Measurements from ENCODE around the gene CCNL2.

Gene CCNL2

DNA sequence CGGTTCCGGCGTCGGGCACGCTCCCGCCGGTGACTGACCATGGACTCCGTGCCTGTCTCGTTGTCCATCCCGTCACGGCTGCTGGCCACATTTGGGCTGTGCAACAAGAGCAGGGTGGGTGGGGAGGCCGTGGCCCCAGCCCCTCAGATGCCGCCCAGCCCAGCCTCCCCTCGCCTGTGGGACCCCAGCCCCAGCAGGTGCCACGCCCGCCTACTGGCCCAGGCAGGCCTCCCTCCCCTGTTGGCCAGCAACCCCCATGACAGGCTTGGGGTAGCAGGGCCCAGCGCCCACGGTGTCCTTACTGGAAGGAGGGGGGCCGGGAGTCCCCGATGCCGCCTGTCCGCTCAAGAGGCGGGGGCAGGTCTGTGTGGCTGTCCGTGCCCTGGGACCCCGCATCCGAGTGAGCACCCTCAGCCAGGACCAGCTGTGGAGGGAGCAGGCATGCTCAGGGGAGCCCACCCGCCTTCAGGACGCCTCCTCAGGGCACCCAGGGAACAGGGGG lies 57.0 kb downstream of the CCNL2 start:
- no peak for DNase-seq (ENCODE audit: low read depth)
- H3K4me3 ChIP-seq (ENCODE audit: control insufficient read depth, low read depth, low read length), result no peak overlapping the region
- TF ChIP-seq, protein P1, sequence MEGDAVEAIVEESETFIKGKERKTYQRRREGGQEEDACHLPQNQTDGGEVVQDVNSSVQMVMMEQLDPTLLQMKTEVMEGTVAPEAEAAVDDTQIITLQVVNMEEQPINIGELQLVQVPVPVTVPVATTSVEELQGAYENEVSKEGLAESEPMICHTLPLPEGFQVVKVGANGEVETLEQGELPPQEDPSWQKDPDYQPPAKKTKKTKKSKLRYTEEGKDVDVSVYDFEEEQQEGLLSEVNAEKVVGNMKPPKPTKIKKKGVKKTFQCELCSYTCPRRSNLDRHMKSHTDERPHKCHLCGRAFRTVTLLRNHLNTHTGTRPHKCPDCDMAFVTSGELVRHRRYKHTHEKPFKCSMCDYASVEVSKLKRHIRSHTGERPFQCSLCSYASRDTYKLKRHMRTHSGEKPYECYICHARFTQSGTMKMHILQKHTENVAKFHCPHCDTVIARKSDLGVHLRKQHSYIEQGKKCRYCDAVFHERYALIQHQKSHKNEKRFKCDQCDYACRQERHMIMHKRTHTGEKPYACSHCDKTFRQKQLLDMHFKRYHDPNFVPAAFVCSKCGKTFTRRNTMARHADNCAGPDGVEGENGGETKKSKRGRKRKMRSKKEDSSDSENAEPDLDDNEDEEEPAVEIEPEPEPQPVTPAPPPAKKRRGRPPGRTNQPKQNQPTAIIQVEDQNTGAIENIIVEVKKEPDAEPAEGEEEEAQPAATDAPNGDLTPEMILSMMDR (IDR thresholded peaks at IDR 0.05; ENCODE audit: control insufficient read depth, insufficient read depth, low read depth, low read length, missing control alignments), result no peak

DNA sequence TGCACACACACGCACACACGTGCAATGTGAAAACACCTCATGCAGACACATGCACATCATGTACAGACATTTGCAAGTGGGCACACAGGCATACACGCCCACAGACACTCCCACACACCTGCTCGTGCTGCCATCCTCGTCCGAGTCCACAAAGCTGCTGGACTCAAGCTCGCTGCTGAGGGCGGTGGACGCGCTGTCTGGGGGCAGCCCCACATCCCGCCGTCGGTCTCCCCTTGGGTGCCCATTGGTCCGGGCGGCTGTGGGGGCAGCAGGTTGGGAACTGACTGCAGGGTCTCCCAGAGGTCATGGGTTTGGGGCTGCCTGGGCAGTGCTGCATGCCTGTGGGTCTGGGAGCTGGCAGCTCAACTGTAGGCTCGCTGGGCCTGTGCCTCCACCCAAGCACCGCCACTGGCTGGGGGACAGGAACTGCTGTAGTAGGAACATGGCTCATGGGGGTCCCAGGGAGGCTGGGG lies 57.5 kb downstream of the CCNL2 start:
- H3K4me3 ChIP-seq (ENCODE audit: control insufficient read depth, low read depth, low read length), result no peak overlapping the region
- TF ChIP-seq, protein P1 (IDR thresholded peaks at IDR 0.05; ENCODE audit: control insufficient read depth, insufficient read depth, low read depth, low read length, missing control alignments), result no peak
- DNase-seq (ENCODE audit: low read depth), result no peak

DNA sequence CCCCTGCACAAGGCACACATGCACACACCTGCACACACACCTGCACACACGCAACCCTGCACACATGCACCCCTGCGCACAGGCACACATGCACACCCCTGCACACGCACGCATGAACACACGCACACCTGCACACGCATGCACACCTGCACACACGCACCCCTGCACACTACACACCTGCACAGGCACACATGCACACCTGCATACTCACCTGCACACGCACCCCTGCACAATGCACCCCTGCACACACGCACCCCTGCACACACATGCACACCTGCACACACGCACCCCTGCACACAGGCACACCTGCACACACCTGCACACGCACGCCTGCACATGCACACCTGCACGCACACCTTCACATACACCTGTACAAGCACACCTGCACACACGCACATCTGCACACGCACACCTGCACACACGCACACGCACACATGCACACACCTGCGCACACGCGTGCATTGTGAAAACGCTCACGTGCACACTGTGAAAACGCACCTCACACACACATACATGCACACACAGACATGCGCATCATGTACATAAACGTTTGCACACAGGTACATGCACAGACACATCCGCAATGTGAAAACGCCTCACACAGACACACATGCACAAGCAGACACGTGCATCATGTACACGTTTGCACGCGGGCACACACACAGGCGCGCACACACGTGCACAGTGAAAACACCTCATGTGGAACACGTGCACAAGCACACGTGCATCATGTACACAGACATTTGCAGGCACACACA lies 58.2 kb downstream of the CCNL2 start:
- no peak for DNase-seq (ENCODE audit: low read depth)
- H3K4me3 ChIP-seq (ENCODE audit: control insufficient read depth, low read depth, low read length), result no peak overlapping the region
- TF ChIP-seq, protein P1 (IDR thresholded peaks at IDR 0.05; ENCODE audit: control insufficient read depth, insufficient read depth, low read depth, low read length, missing control alignments), result no peak

DNA sequence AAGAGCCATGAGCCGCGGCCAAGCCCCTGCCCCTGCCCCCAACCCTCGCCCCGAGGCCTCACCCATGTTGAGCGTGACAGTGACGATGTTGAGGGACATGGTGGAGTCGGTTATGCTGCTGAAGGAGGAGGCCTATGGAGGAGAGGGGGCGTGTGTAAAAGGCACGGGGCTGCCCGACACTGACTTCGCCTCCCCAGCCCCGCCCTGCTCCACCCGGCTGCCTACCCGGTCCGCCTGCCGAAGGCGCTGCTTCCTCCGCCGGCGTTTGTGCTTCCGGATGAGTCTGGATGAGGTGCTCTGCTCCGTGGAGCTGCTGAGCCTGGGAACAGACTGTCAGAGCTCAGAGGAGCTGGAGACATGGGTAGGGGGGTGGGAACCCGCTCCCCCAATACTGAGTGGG lies 59.0 kb downstream of the CCNL2 start:
- DNase-seq (ENCODE audit: low read depth), result no peak
- TF ChIP-seq, protein P1 (IDR thresholded peaks at IDR 0.05; ENCODE audit: control insufficient read depth, insufficient read depth, low read depth, low read length, missing control alignments), result no peak

DNA sequence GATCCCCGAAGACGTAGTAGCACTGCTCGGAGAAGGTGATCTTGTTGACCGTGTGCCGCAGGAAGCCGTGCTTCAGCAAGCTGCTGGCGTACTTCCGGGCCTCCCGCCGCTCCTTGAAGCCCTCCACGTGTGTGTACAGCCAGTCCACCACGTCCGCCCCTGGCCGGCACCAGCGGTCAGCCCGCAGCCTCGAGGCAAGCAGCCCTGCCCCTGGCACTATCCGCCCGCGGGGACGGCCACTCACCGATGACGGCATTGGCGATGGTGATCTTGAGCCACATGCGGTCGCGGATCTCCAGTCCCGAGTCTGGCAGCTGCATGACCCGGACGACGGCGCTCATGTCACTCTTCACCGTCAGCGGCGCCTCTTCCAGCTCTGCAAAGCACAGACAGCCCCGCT lies 60.9 kb downstream of the CCNL2 start:
- TF ChIP-seq, protein P1 (IDR thresholded peaks at IDR 0.05; ENCODE audit: control insufficient read depth, insufficient read depth, low read depth, low read length, missing control alignments), result no peak
- no peak for DNase-seq (ENCODE audit: low read depth)
- no peak overlapping the region for H3K4me3 ChIP-seq (ENCODE audit: control insufficient read depth, low read depth, low read length)

More for the DNA sequence above, 59.0 kb downstream of the CCNL2 start:
- no peak overlapping the region for H3K4me3 ChIP-seq (ENCODE audit: control insufficient read depth, low read depth, low read length)

DNA sequence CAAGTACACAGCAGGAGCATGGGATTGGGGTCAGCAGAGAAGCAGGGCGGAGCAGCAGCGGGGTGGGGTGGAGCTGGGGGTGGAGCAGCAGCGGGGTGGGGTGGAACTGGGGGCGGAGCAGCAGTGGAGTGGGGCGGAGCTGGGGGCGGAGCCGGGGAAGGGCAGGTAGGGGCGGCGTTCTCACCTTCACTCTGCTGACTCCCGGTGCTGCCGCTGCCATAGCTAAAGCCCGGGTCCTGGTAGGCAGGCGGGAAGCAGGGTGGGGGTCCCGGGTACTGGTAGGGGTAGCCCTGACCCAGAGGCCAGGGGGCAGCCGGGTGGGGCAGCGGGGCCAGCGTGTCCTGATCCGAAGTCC lies 61.4 kb downstream of the CCNL2 start:
- no peak for DNase-seq (ENCODE audit: low read depth)
- TF ChIP-seq, protein P1 (IDR thresholded peaks at IDR 0.05; ENCODE audit: control insufficient read depth, insufficient read depth, low read depth, low read length, missing control alignments), result no peak
- no peak overlapping the region for H3K4me3 ChIP-seq (ENCODE audit: control insufficient read depth, low read depth, low read length)

Data from AG09309 (cell line).